NCI-H1092 treated with DMSO at 0.1 percent for 48 hours (cell line): ENCODE measurements around the gene GPR162.
A peak's percentile ranks its signal among the peaks of the same experiment; 100 is the strongest.

ENCODE experiments used
- DNase-seq: peaks from one replicate; lab custom pipeline; 2025; lab: John Stamatoyannopoulos, UW

The GPR162 gene

GRCh38 chr12:6823182-6824084 lies 1.8 kb downstream of the GPR162 start:
- no peak for DNase-seq

- DNase-seq, result no peak
These were observed 2.6 kb downstream of the GPR162 start for GRCh38 chr12:6824085-6824775.

DNA sequence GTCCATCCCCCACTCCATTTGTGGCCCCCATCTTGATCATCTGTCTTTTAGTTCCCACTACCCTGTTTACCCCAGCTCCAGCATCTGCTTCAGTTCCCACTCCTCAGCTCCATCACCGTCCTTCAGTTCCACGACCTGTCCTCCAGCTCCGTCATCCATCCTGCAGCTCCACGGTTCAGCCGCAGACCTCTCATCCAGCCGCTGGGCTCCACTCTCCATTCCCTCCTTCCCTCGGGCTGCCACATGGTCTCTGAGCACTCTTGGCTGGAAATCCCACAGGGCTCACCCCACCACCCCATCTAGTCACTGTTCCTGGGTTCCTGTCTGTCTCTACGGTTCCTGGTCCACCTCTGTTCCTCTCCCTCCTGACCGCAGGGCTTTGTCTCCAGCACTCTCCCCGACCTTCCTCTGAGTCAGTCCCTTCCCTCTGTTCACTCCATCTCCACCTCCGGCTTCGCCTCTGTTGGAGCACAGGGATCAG lies 3.3 kb downstream of the GPR162 start:
- DNase-seq, result no peak

- peak; percentile 86 for DNase-seq
These were observed 3.9 kb downstream of the GPR162 start for GRCh38 chr12:6825398-6826124.

DNA sequence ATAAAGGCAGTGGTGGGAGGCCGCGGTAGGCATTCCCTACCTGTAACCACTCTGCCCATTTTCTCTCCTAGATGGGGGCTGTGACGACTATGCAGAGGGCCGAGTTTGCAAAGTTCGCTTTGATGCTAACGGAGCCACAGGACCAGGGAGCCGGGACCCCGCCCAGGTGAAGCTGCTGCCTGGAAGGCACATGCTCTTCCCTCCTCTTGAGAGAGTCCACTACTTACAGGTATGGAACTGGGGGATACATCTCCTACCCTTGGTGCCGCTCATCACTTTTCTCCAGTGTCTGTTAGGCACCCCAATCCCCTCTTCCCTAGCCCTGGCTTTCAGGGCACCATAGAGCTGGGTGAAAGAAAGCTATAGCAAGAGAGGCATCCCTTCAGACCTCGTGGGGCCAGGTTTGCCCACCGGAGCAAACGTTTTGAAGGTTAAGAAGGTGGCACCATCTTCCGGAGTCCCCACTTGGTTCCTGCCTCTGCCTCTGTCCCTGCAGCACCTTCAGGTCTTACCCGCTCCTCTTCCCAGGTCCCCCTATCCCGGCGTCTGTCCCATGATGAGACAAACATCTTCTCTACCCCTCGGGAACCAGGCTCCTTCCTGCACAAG lies 4.6 kb downstream of the GPR162 start:
- no peak for DNase-seq

DNA sequence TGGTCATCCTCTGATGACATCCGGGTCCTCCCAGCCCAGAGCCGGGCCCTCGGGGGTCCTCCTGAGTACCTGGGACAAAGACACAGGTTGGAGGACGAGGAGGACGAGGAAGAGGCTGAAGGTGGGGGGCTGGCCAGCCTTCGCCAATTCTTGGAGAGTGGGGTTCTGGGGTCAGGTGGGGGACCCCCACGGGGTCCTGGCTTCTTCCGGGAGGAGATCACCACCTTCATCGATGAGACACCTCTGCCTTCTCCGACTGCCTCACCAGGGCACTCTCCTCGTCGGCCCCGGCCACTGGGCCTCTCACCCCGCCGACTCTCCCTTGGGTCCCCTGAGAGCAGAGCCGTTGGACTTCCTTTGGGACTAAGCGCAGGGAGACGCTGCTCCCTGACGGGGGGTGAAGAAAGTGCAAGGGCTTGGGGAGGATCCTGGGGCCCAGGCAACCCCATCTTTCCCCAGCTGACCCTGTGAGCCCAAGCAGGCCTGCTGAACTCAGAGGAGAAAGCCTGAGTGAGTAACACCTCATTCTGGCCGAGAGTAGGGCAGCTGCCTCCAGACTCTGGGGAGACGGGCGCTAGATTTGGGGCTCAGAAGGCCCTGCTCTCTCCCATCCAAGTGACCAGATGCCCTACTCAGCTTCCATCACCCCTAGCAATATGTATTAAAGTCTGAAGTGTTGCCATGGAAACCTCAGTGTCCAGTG lies 5.3 kb downstream of the GPR162 start:
- DNase-seq, result no peak

GRCh38 chr12:6827437-6827911 lies 5.9 kb downstream of the GPR162 start:
- peak; percentile 73 for DNase-seq

DNA sequence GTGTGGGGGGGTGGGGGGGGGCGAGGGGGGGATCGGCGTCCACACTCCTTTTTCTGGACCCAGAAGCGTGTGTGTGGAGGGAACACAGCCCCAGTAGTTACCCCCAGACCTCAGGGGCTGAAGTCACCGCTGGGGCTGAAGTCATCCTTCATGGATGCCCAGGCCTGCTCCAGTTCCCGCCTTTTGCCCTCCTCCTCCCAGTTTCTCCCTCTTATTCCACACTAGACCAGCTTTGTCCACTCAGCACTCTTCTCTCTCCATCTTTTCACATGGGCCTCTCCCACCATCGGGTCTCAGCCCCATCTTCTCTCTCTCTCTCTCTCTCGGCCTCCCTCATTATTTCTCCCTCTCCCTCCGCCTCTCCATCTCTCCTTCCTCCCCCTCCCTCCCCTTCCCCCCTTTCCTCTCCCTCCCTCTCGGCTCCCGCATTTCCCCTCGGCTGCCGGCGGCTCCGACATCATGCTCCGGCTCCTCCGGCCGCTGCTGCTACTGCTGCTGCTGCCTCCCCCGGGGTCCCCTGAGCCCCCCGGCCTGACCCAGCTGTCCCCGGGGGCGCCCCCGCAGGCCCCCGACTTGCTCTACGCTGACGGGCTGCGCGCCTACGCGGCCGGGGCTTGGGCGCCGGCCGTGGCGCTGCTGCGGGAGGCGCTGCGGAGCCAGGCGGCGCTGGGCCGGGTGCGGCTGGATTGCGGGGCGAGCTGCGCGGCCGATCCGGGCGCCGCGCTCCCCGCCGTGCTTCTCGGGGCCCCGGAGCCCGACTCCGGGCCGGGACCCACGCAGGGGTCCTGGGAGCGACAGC lies 6.6 kb downstream of the GPR162 start, which contains the start of gene P3H3:
Gene P3H3, plus strand, starts transcription at position 426 of the 799 bp plus-strand sequence. Its CDS starts 34 bp downstream, at position 460.
- DNase-seq, result peak; percentile 59

- DNase-seq, result peak; percentile 33
These were observed 7.3 kb downstream of the GPR162 start for GRCh38 chr12:6828781-6829535.

- DNase-seq, result peak; percentile 32
These were observed 8.1 kb downstream of the GPR162 start for GRCh38 chr12:6829536-6830220.

DNA sequence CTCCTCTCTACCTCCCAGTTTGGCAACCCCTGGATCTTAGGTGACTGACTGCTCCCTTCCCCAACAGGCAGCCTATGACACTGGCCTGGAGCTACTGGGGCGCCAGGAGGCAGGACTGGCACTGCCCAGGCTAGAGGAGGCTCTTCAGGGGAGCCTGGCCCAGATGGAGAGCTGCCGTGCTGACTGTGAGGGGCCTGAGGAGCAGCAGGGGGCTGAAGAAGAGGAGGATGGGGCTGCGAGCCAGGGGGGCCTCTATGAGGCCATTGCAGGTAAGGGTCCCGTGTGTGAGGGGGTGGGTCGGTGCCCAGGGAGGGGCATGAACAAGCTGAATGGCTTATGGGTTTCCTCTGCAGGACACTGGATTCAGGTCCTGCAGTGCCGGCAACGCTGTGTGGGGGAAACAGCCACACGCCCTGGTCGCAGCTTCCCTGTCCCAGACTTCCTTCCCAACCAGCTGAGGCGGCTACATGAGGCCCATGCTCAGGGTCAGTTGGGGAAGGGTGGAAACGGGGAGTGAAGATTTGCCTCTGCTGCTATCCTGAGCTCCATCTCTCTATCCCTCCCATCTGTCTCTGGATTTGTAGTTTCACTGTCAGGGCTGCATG lies 8.8 kb downstream of the GPR162 start:
- no peak for DNase-seq

GRCh38 chr12:6830999-6831398 lies 9.4 kb downstream of the GPR162 start:
- no peak for DNase-seq

DNA sequence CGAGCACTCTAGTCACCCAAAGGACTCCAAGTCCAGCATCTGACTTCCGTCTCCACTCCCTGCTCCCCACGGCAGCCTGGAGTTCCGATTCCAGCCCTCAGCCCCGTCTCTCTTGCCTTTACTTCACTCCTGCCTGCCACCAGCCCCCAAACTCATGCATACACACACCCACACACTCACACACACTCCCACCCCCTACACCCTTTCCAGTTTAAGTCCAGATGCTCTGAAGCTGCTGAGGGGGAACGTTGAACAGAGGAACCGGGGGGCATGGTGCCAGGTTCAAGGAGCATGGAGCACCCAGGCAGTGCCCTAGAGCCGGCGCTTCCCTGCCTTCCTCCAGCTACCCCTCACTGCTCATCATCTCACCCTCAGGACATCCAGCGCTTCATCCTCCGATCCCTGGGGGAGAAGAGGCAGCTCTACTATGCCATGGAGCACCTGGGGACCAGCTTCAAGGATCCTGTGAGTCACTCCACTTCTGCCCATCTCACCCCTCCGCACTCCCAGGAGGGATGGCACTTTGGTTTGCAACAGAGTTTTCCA lies 9.9 kb downstream of the GPR162 start:
- DNase-seq, result no peak

GRCh38 chr12:6832125-6832524 lies 10.5 kb downstream of the GPR162 start:
- DNase-seq, result no peak

- no peak for DNase-seq
These were observed 11.7 kb downstream of the GPR162 start for GRCh38 chr12:6833189-6833890.

- DNase-seq, result no peak
These were observed 12.6 kb downstream of the GPR162 start for GRCh38 chr12:6834254-6834653.

- no peak for DNase-seq
These were observed 13.3 kb downstream of the GPR162 start for GRCh38 chr12:6834873-6835272.

- DNase-seq, result no peak
These were observed 15.2 kb downstream of the GPR162 start for GRCh38 chr12:6836851-6837250.
